HEK293T (cell line): Measurements from ENCODE around the gene RBBP5.

Experiments used
- CTCF ChIA-PET: fragments of 350-600 bp; formaldehyde crosslinking; extraction: SDS; loops from one replicate; lab custom pipeline; 2021; ENCODE audit warnings: antibody characterized with exemption, inconsistent platforms; lab: Yijun Ruan, JAX
- POLR2A ChIA-PET: fragments of 350-600 bp; formaldehyde crosslinking; extraction: SDS; loops from one replicate; lab custom pipeline; 2020; ENCODE audit warnings: antibody characterized with exemption, inconsistent platforms; lab: Yijun Ruan, JAX
- DNase-seq: peaks from one replicate; pipeline ENCODE4 v3.0.0; 2012; ENCODE audit warnings: mixed read lengths; ENCODE audit errors: extremely low spot score
- ARNT ChIP-seq: fragments of 450-650 bp; IDR thresholded peaks from 2 replicates; pipeline ENCODE4 v1.6.1; 2017; ENCODE audit warnings: mild to moderate bottlenecking
- BHLHE40 ChIP-seq: fragments of 450-650 bp; IDR thresholded peaks from 2 replicates; pipeline ENCODE4 v1.6.1; 2016; ENCODE audit warnings: mild to moderate bottlenecking, moderate library complexity, borderline replicate concordance
- CTBP1 ChIP-seq: fragments of 450-650 bp; IDR thresholded peaks from 2 replicates; pipeline ENCODE4 v1.6.1; 2016; ENCODE audit warnings: borderline replicate concordance
- ELF4 ChIP-seq: fragments of 450-650 bp; IDR thresholded peaks from 2 replicates; pipeline ENCODE4 v1.6.1; 2017; ENCODE audit warnings: antibody characterized with exemption
- FOXA1 ChIP-seq: fragments of 450-650 bp; IDR thresholded peaks from 2 replicates; pipeline ENCODE4 v1.6.1; 2016; ENCODE audit warnings: mild to moderate bottlenecking
- FOXK2 ChIP-seq: fragments of 450-650 bp; IDR thresholded peaks from 2 replicates; pipeline ENCODE4 v1.6.1; 2016; ENCODE audit warnings: mild to moderate bottlenecking
- FOXM1 ChIP-seq: fragments of 450-650 bp; IDR thresholded peaks from 2 replicates; pipeline ENCODE4 v1.6.1; 2017; ENCODE audit warnings: mild to moderate bottlenecking, borderline replicate concordance
- HDGF ChIP-seq: fragments of 450-650 bp; IDR thresholded peaks from 2 replicates; pipeline ENCODE4 v1.6.1; 2017; ENCODE audit warnings: antibody characterized with exemption, borderline replicate concordance
- L3MBTL2 ChIP-seq: fragments of 450-650 bp; conservative IDR thresholded peaks from 2 replicates; pipeline ENCODE4 v1.6.1; 2016; ENCODE audit warnings: mild to moderate bottlenecking
- LEF1 ChIP-seq: fragments of 450-650 bp; IDR thresholded peaks from 2 replicates; pipeline ENCODE4 v1.6.1; 2017; ENCODE audit warnings: mild to moderate bottlenecking, borderline replicate concordance
- NFRKB ChIP-seq: fragments of 450-650 bp; IDR thresholded peaks from 2 replicates; pipeline ENCODE4 v1.6.1; 2016; ENCODE audit warnings: mild to moderate bottlenecking, moderate library complexity
- PKNOX1 ChIP-seq: fragments of 450-650 bp; IDR thresholded peaks from 2 replicates; pipeline ENCODE4 v1.6.1; 2016
- SP1 ChIP-seq: fragments of 450-650 bp; IDR thresholded peaks from 2 replicates; pipeline ENCODE4 v1.6.1; 2017
- SUZ12 ChIP-seq: fragments of 450-650 bp; IDR thresholded peaks from 2 replicates; pipeline ENCODE4 v1.6.1; 2016; ENCODE audit warnings: mild to moderate bottlenecking
- TARDBP ChIP-seq: fragments of 450-650 bp; IDR thresholded peaks from 2 replicates; pipeline ENCODE4 v1.6.1; 2016
- ZNF384 ChIP-seq: fragments of 450-650 bp; IDR thresholded peaks from 2 replicates; pipeline ENCODE4 v1.6.1; 2016

Gene RBBP5

GRCh38 chr1:205121660-205122488, at the start of gene RBBP5:
Gene RBBP5, minus strand, starts transcription at chr1:205121978. Its CDS starts 105 bp downstream, at chr1:205121873.
- ChIA-PET POLR2A (interaction anchor here (1.0 to 2.9 kb wide), 9 partner anchors 11 to 180 kb away, joined by 3 to 14 read pairs (median 4); partner anchors contain the start of gene TMCC2), CTCF (interaction anchor here (0.7 to 1.5 kb wide), 2 partner anchors 60 to 132 kb away, joined by 3 to 4 read pairs; no protein-coding TSS in a partner anchor)
- DNase-seq: peak; percentile 95
- TF ChIP-seq ELF4: peak; percentile 75
- no peak for TF ChIP-seq BHLHE40
- TF ChIP-seq HDGF: no peak
- TF ChIP-seq SUZ12: no peak
- TF ChIP-seq PKNOX1: 0 out of 2 replicates have a peak, but pooled peaks have one; percentile 29
- TF ChIP-seq CTBP1: peak; percentile 97
- peak; percentile 93; the same call in 1 of the 2 replicates for TF ChIP-seq FOXM1
- no peak for TF ChIP-seq ZNF384
- no peak for TF ChIP-seq FOXA1
- no peak for TF ChIP-seq SP1
- peak; percentile 44 for TF ChIP-seq L3MBTL2
- peak; percentile 93; the same call in 1 of the 2 replicates for TF ChIP-seq LEF1
- peak; percentile 91 for TF ChIP-seq NFRKB
- peak; percentile 99 for TF ChIP-seq FOXK2
- peak; percentile 72 for TF ChIP-seq TARDBP
- TF ChIP-seq ARNT: peak; percentile 88

GRCh38 chr1:205171369-205171768, 49.6 kb upstream of the RBBP5 start:
- no peak for TF ChIP-seq ARNT
- TF ChIP-seq ZNF384: no peak
- TF ChIP-seq NFRKB: no peak
- TF ChIP-seq ELF4: no peak
- TF ChIP-seq PKNOX1: no peak
- TF ChIP-seq LEF1: no peak
- no peak for TF ChIP-seq TARDBP
- TF ChIP-seq SP1: no peak
- DNase-seq: no peak
- CTCF ChIA-PET: interaction anchor here (0.7 kb wide), 1 partner anchor 13 kb away, joined by 4 read pairs; no protein-coding TSS in a partner anchor
- POLR2A ChIA-PET: no interaction called here

- POLR2A ChIA-PET: no interaction called here
- CTCF ChIA-PET: interaction anchor here (0.7 kb wide), 1 partner anchor 12 kb away, joined by 4 read pairs; no protein-coding TSS in a partner anchor
- TF ChIP-seq BHLHE40: no peak
- TF ChIP-seq FOXK2: no peak
- no peak for TF ChIP-seq FOXM1
- TF ChIP-seq SUZ12: no peak
- no peak for TF ChIP-seq HDGF
- TF ChIP-seq CTBP1: no peak
- no peak for TF ChIP-seq NFRKB
- no peak for TF ChIP-seq L3MBTL2
- no peak for TF ChIP-seq ARNT
- no peak for TF ChIP-seq ELF4
- no peak for TF ChIP-seq LEF1
- no peak for TF ChIP-seq TARDBP
- no peak for DNase-seq
These were observed 48.9 kb upstream of the RBBP5 start for GRCh38 chr1:205170532-205171269.

- no peak for TF ChIP-seq ZNF384
- no peak for TF ChIP-seq NFRKB
- TF ChIP-seq PKNOX1: no peak
- no peak for TF ChIP-seq ARNT
- no peak for TF ChIP-seq SP1
- TF ChIP-seq FOXK2: no peak
- TF ChIP-seq HDGF: no peak
- TF ChIP-seq CTBP1: no peak
- ChIA-PET POLR2A (no interaction called here), CTCF (no interaction called here)
- no peak for DNase-seq
These were observed 47.5 kb upstream of the RBBP5 start for GRCh38 chr1:205169248-205169647.

GRCh38 chr1:205168291-205168690, 46.5 kb upstream of the RBBP5 start:
- CTCF ChIA-PET: no interaction called here
- no peak for TF ChIP-seq LEF1
- TF ChIP-seq SP1: no peak
- no peak for TF ChIP-seq ELF4
- TF ChIP-seq BHLHE40: no peak
- TF ChIP-seq HDGF: no peak
- no peak for TF ChIP-seq TARDBP
- TF ChIP-seq ARNT: no peak
- TF ChIP-seq NFRKB: no peak
- no peak for DNase-seq
- POLR2A ChIA-PET: no interaction called here
